ENCODE measurements around the gene ERC1.
A peak's percentile ranks its signal among the peaks of the same experiment; 100 is the strongest.

ERC1 gene

DNA sequence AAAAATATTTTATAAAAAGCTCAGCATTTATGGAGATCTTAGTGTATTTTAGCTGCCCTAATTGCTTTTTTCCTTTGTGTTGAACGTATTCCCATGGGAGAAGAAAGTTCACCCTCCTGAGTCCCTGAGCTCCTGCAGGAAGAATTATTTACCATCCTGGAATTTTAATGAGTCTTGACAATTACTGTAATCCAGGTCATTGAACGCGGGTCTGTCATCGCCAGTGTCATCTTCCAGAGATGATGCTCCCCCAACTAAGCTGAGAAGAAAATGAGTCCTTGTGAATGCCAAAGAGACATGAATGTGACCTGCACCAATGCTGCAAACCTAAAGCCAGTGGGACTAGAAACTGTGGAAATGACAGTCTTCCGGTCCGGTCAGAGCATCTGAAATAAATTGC lies 473.9 kb downstream of the ERC1 start:
- DNase-seq = no peak

DNA sequence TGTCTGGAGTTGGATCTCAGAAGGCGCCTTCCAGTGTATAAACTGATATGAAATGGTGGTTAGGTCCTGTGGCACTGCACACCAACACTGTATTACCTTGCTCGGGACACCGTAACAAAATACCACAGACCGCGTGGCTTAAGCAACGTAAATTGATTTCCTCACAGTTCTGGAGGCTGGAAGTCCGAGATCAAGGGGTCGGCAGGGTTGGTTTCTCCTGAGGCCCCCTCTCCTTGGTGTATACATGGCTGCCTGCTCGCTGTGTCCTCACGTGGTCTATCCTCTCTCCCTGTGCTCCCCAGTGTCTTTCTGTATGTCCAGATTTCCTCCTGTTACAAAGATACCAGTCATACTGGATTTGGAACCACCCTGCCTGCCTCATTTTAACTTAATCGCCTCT lies 475.0 kb downstream of the ERC1 start:
- DNase-seq = no peak

DNA sequence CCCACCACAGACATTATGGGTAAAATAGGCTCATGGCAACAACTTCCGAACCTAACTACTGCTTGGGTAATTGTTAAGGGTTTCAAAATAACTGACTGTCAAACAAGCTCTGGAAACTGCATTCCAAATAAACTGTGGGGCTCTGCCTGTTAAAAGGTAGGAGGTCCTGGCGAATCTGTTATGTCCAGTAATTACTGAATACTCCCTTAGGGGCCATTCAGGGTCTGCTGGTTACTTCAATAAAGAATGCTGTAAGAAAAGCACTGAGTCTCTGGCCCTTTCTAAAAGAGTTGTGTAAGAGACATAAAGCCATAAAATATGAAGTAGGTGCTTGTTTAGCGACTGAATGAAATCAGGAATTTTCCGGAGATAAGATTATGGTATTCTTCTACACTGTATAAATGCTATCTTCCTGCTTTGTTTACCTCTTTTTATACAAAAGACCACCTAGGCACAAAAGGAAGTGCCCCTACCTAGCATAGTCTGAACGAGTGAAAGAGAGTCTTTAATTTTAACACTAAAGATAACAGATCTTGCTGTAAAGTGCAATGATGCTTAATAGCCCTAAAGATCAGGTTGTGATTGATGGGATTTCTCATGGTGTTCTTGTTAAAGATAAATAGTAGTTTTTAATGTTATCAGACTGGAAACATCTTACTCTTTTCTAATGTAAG lies 475.6 kb downstream of the ERC1 start:
- DNase-seq = no peak

DNA sequence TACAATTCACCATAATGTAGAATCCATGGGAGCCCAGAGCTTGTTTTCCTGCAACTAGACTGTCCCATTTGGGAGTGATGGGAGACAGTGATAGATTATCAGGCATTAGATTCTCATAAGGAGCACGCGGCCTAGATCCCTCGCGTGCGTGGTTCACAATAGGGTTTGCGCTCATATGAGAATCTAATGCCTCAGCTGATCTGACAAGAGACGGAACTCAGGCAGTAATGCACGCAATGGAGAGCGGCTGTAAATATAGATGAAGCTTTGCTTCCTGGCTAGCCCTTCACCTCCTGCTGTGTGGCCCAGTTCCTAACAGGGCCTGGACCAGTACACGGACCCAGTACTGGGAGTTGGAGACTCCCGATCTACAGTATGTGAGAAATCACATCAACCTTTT lies 476.7 kb downstream of the ERC1 start:
- DNase-seq = no peak

DNA sequence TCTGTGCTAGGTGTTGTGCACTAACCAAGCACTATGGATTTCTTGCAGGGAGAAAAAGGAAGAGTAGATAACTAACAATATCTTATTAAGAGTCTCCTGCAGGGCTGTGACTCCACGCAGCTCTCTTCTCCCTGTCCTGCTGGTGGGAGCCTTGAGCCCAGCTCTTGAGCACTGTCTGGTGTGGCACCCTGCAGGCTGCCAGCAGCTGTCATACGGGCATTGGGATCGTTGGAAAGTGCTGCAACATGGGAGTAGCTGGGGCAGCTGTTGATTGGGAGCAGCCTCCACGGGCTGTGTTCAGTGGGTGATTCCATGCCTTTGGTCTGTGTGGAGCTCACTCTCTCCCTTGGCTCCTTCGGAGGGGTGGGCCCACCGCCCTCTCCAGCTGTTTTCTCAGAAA lies 478.0 kb downstream of the ERC1 start:
- no peak for DNase-seq

DNA sequence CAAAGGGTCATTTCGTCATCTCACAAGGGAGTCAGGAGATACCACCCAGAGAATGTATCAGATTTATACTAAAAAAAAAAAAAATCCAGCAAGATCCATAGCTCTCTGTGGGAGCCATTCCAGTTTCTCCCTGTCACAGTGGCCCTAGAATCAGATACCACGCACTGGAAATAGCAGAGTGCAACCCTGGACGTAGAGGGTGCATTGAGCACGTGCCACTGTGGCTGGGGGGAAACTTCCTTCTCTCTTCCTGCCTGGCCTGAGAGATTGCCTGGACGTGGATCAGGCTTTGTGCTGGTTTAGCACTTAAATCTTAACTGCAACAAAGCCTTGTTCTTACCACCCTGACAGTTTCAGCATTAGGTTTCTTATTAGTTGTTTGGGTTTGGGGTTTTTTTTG lies 479.0 kb downstream of the ERC1 start:
- no peak for DNase-seq

DNA sequence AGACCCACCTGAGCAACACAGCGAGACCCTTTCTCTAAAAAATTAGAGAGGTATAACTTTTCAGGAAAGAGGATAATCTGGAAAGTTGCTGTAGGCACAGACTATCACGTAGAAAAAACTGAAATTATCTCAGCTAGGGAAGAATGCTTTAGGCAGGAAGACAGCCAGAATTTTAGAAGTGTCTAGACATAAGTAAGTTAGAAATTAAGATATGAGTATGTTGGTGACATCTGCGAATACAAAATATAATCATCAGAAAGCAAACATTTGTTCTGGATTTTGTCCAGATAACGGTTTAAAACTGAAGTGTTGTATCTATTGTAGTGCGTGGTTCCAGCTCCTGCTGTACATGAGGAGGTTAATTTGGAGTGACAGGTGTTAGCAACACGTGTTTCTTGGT lies 480.2 kb downstream of the ERC1 start:
- DNase-seq = no peak

DNA sequence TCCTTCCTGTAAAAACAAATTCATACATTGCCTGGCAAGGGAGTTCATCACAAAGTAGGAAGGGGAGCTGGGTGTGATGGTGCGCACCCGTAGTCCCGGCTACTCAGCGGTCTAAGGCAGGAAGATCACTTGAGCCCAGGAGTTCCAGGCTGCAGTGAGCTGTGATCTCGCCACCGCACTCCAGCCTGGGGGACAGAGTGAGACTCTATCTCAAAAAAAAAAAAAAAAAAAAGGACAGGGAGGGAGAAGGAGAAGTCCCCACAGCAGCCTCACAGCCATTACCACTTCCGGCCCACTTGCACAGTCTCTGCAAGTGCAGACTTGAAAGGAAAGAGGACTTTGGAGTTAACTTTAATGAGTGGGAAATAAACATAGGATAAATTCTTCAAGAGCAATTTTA lies 482.4 kb downstream of the ERC1 start:
- DNase-seq = peak; percentile 46

DNA sequence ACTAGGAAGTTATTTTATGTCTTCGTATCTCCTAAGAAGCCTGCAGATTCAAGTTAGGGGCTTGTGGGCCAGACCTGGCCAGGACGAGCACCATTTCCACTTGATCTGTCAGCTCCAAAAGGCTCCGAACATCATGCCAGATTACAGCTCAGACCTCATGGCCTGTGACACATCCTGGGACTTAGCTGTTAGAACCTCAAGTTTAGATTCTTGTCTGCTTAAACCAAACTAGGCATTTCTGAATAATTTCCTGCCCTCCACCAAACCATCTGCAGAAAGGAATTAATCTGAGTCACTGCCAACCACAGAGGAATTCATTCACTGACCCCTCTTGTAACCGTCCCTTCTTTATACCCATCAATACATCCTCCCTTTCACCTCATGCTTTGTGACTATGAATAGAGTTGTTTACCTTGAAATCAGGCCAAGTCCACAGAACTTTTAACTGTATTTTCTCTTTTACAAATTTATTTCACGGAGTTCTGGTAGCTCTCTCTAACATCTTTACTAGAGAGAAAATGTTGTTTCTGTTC lies 483.1 kb downstream of the ERC1 start:
- peak; percentile 11 for DNase-seq

DNA sequence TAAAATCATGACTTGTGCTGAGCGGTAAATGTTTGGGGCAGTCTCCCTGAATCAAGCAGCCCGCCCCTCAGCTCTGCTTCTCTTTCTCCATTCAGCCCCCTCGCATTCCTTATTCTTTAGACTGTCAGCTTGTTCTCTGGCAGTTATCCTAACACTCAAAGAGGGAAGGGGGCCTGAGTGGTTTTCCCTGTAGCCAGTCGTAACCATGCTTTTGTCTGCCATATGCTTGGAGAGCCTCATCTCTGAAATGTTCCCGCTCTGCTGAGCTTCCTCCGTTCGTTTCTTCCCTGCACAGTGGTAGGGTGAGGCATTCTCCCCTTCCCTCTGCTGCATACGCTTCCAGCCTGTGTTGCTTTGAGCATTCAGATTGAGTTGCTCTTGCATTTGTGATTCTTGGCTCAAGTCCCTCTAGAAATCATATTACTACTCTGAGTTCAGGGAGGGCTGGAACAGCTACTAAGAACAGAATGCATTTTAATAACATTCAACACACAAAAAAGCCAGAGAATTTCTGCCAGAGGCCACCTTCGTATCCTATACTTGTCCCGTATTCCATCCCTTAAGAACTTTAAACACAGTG lies 483.6 kb downstream of the ERC1 start:
- no peak for DNase-seq

DNA sequence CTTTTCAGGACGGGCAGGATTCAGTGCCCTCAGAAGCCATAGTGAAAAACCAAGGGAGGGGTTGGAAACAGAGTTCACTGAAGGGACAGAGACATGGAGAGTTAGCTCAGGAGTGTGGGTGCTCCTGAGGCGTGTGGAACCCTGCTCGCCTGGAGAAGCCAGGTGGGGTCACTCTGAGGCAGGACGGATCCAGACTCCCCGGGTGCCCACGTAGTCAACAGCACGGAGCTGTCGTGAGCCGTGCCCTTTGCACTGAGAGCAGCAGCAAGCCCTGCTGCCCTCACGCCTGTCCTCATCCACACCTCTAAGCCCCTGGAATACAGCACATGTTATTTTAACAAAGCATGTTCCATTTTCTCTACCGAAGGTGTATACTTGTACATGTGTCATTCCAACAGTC lies 488.6 kb downstream of the ERC1 start:
- no peak for DNase-seq

DNA sequence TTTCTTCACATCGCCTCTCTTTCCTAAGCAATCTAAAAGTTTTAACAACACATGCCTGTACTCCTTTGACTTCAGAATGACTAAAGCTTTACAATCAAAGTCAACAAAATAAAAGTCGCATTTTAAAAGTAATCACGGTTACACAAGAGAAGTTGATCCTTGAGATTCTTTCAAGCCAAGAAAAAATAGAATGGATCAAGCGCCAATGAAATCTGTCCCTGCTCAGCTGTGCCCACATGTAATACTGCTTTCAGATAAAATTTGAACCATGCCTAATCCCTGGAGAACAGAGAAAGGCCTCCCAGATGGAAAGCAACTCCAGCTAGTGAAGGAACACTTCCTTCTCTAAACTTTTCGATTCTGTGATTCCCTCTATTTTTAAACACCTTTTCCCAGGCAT lies 490.3 kb downstream of the ERC1 start:
- DNase-seq = no peak

DNA sequence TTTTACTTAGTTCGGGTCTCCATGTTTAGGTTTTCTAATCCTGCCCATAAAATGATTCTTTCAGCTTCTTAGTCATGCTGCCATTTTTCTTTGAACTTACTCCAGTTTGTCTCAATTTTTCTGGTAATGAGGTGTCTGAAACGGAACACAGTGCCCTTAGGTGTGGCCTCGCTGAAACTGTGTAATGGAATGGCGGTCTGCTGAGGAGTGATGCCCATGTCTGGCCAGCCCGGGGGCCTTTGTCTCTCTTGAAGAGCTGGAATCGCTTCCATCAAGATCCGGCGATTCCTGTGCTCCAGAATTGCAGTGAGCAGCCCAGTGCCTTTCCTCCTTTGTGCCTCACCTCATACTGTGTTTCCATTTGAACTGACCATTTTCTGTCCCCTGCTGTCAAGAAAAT lies 490.9 kb downstream of the ERC1 start:
- DNase-seq = no peak

DNA sequence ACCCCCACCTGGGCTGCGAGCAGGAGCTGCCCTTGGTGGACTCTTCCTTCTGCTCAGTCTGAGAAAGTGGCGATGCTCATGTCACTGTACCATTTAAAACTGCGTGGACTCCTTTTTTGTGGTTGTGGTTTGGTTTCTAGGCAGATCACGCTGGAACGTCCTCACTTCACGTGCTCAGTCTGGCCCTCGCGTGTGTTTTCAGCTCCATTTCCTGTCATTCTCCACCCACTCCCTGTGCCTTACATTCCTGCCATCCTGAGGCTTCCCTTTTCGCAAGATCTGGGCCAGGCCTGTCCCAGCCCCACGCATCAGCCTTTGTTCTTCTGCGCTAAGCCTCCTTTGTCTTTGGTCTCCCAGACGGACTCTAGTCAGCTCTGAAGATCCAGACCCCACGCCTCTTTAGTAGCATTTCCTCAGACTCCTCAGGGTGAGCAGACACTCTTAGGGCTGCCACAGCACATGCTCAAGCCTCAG lies 497.9 kb downstream of the ERC1 start:
- DNase-seq = peak; percentile 49

DNA sequence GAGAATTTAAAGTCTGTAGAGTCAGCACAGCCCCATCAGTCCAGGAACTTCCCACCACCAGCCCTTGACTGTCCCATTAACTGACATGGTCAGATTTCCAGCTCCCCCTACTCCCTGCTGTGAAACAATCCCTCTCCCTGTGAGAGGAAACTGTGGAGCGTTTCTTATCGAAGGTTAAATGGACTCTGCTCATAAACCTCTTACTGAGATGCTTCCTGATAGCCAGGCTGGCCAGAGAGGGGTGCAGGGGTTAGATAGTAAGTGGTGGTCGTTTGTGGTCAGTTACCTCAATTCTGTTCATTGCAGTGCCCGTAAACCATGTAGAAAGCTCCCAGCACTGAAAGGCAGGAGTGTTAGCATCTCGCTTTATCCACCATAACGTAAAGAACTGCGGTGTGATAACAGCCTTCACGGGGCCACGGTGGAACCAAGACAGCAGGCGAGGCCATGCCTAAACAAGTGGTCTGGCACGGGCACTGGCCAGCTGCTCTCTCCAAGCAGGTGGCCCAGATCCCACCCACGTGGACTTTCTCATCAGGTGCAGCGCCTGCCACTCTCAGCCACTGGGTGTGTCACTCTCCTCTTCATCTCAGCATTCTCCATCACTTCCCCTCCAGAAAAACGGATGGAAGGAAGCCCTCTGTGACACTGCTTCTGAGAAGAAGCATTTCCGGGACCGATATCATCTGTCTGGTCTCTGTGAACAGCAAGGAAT lies 501.1 kb downstream of the ERC1 start:
- no peak for DNase-seq

DNA sequence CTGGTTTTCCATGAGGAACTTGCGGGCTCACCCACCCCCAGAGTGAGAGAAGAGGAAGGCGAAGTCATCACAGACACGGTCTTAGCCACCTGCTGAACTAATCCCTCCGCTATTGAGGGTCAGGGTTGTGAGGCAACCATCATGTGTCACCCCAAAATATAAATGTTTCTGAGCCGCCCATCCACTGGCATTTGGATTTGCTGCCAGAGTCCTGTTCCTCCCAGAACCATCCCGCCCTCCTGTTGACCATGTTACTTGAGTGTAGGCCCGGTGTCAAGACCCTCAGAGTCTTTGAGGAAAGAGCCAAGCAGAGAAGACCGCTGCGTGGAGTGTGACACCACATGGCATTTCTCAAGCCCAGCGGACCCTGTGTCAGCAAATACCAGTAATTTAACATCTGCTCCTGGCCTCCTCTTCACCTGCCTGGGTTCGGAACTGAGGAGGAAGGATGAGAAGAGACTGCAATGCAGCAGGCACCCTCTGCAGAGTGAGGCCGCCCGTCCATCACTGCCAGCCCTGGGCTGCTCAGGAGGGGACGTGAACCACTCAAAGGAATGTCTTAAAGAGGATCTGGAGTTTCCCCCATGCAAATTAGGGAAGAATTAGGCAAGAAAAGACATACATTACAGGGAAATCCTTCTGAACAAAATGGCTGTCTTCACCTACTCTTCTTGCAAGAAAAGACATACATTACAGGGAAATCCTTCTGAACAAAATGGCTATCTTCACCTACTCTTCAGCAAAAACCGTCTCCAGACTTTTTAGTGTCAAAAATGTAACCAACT lies 502.9 kb downstream of the ERC1 start:
- DNase-seq = no peak

DNA sequence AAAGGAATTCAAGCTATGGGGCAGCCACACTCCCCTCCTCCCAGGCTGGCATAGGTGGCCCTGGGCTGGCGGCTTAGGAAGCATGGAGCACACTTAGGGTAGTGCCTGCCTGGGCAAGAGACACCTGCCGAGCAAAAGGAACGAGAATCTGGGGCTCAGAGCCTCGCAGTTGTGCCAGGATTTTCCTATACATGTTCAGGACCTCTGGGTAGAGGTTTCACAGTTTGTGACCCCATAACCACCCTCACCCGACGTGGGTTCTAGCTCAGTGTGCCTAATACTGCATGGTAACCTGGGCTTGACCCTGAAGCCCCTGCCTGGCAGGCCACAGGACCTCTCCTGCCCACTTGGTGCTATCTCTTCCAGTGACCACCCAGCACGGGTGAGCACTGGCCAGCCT lies 503.8 kb downstream of the ERC1 start:
- no peak for DNase-seq

DNA sequence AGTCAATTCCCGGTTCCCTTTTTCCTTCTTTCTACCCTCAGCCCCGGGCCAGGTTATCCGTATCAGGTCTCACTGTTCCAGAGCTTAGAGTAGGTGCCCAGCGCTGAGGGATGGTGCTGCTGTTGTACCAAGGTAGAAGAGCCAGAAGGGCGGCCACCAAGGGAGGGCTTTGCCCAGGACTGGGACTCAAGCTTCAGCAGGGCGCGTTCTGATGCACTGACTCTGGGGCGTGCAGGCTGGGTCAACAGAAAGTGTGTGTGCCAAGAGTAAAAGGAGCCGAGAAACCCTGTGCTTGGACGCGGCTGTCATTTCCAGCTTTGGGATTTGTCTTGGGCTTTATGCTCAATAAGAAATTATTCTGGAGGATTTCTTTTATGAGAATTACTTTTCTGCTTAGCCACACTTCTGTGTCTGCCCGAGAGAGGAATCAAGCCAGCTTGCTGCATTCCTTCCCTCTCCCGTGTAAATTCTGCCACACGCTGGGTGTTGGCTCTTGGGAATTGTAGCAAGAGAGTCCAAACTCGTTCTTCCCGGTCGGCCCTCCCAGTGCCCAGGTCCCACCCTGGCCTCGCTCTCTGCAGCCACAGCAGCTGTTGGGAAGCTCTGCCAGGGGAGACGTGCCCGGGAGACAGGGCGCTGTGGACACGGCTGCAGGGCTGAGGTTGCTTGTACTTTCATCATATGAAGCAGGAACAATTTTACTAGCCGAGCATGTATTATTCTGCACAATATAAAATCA lies 505.3 kb downstream of the ERC1 start:
- DNase-seq = no peak

DNA sequence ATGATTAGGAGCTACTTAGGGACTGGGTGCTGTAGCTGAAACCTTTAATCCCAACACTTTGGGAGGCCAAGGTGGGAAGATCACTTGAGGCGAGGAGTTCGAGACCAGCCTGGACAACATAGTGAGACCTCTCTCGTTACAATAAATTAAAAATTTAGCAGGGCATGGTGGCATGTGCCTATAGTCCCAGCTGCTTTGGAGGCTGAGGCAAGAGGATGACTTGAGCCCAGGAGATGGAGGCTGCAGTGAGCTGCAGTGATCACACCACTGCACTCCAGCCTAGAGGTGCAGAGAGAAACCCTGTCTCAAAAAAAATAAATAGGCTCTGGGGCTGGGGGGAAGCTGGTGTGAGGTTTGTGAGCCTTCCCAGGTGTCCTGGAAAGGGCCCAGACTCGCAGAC lies 506.1 kb downstream of the ERC1 start:
- no peak for DNase-seq

DNA sequence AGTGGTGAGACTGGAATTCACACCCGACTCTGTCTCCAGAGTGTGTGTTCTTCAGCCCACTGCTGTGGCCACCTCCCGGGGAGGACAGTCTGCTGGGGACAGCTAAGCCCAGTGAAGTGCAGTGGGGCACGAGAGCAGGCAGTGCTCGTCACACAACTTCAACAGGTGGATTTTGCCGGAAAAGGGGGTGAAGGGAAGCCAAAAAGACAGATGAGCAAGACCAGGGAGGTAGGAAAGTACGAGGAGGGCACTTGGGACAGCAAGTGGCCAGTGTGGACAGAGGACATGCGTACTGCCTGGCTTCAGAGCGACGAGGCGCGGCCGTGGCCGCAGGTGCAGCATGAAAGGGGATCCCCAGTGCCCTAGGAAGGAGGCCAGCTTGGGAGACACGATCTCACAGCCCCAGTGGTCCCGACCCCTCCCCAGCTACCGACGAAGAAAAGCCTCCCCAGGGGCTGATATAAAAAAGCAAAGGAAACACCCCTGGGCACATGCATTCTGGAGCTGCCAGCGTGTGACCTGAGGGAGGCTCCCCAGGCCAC lies 507.2 kb downstream of the ERC1 start:
- no peak for DNase-seq

DNA sequence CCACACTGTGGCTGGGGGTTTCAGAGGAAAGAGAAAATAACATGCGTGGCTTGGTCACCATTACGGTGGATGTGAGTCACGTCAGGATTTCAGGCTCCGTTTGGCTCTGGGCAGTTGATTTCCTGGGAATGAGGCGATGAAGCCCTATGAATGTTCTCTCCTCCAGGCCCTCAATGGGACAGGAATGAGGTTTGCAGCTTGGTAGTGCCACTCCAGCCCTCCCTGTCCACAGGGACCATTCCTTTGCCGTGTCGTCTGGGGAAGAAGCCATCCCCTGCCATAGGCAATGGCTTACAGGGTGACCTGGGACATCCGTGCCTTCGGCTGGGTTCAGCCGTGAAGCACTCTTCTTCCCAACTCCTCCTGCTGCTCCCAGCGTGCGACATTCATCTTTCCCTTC lies 508.3 kb downstream of the ERC1 start:
- no peak for DNase-seq

DNA sequence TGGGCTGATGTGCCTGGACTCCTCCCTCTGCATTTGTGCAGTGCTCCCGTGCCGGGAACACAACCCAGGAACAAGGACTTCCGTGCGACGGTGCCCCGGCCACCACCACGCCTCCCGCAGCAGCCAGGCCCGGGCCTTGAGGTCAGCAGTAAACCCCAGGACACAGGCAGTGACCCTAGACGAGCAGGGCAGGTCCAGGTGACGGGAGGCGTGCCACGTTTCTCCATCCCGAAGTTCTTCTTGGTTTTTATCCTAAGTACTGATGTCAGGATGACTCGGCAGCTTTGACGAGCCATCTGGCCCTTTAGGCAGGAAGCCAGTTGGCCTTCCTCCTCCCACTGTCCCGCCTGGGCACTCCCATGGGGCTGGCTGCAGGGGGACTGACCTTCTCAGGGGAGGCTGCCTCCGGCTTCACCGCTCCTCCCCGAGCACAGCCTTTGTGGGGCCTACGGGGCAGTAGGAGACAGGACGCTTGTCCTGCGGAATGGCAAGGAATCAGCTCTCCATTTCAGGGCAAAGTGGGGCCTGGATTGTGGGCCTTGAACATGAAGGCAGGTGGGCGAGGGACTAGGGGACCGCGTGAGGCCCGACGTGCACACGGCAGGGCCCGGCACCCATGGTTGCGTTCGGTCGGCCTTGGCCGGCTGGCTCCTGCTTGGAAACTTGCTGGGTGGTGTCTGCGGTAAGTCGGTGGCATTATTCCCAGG lies 509.2 kb downstream of the ERC1 start:
- no peak for DNase-seq

Data from CD4-positive, alpha-beta T cell treated with Interleukin-17A for 4 hours (primary cell).